Activated T-cell treated with anti-CD3 and anti-CD28 coated beads, Interleukin-2, amount 50 U/mL, for 72 hours (primary cell): ENCODE measurements around the gene KXD1. TPM values are rescaled to one million over a fixed set of nuclear protein-coding genes. Genes with fewer than 3 reads are reported as not detected.
A peak's percentile ranks its signal among the peaks of the same experiment; 100 is the strongest.
"Not testable (repeated sequence)": the region's sequence is repeated elsewhere in the genome, so short reads cannot be mapped to it uniquely, and the experiment has no call there.

Source experiments
- ATAC-seq, 2 donors: fragments of 150-1000 bp; cut with Tn5 transposase; replicated peaks in 1 of 2; 2 replicates each; pipeline ENCODE4 v1.10.0; 2021; ENCODE audit warnings: moderate library complexity in 2 of 2, mild to moderate bottlenecking in 1 of 2
- DNase-seq, 2 donors: peaks; one replicate each; pipeline ENCODE4 v3.0.0; 2021 to 2022; ENCODE audit warnings: mixed read lengths in 1 of 2
- H3K27ac Mint-ChIP-seq: one replicate; pipeline ENCODE4 v1.8.0; 2022; ENCODE audit warnings: mild to moderate bottlenecking, moderate library complexity, mixed read lengths
- H3K27me3 Mint-ChIP-seq: one replicate; pipeline ENCODE4 v1.8.0; 2022; ENCODE audit warnings: low read depth, mixed read lengths
- H3K36me3 Mint-ChIP-seq, 2 donors: one replicate each; pipeline ENCODE4 v1.8.0; 2022; ENCODE audit warnings: mixed read lengths in 2 of 2, mild to moderate bottlenecking in 1 of 2; ENCODE audit not compliant: insufficient read depth in 2 of 2
- H3K4me1 Mint-ChIP-seq: one replicate; pipeline ENCODE4 v1.8.0; 2022; ENCODE audit warnings: low read depth, mixed read lengths
- H3K4me3 Mint-ChIP-seq, 2 donors: one replicate each; pipeline ENCODE4 v1.8.0; 2022; ENCODE audit warnings: mild to moderate bottlenecking in 2 of 2, mixed read lengths in 2 of 2, moderate library complexity in 2 of 2
- H3K9me3 Mint-ChIP-seq, 2 donors: one replicate each; pipeline ENCODE4 v1.8.0; 2022; ENCODE audit warnings: mixed read lengths in 2 of 2
- total RNA-seq, 2 donors: library from RNA; stranded (reverse); gene quantifications; one replicate each; pipeline ENCODE4 v1.2.3, GENCODE V29; 2022

KXD1 gene
- total RNA-seq, 2 donors from 2014 or later: 127 to 139 TPM

DNA sequence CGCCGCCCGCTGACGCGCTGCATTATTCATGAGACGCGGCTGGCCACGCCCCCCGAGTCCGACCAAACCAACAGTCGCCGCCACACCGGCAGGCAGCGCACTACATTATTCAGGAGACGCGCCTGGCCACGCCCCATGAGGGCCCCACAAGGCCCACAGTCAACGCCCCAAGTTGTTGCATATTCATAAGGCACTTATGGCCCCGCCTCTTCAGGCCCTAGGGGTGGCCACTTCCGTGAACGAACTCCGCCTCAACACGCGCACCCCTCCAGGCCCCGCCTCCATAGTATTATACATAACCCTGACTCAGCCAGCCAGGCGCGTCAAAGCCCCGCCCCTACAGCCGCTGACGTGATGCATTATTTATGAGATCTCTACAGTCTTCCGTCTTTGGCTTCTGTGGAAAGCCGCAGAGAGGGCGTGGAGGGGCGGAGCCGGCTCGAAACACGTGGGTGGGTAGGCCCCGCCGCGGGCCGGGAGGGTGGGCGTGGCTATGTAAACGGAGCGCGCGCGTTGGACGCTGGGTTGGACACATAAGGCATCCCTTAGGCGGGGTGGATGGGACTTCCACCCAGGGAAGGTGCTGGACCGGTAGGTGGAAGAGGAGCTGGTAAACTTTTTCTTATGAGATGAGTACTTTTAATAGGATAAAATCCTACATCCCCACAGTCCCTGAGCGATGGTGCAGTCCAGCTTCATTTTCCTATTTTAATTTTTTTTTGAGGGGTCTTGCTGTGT, 35.4 kb upstream of the KXD1 start:
- Mint-ChIP-seq H3K4me1 (peaks cover 25% of the 10 kb centered on the region), H3K4me3 (peak overlapping the region; percentile 96 to 99), H3K27ac (peak overlapping the region; percentile 94), H3K36me3 (peaks cover 4 to 6% of the 10 kb centered on the region in 2 donors), H3K9me3 (no peaks in the 10 kb centered on the region), H3K27me3 (no peaks in the 10 kb centered on the region)
- ATAC-seq (peak; percentile 91 to 92), DNase-seq (peak; percentile 100)

DNA sequence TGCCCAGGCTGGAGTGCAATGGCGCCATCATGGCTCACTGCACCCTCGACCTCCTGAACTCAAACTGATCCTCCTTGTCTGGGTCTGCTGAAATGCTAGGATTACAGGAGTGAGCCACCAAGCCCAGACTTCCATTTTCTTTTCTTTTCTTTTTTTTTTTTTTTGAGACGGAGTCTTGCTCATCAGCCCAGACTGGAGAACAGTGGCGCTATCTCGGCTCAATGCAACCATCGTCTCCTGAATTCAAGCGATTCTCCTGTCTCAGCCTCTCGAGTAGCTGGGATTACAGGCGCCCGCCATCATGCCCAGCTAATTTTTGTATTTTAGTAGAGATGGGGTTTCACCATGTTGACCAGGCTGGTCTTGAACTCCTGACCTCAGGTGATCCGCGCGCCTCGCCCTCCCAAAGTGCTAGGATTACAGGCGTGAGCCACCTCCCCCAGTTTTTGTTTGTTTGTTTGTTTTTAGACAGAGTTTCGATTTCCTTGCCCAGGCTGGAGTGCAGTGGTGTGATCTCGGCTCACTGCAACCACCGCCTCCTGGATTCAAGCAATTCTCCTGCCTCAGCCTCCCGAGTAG, 34.7 kb upstream of the KXD1 start:
- not testable (repeated sequence) for ATAC-seq, DNase-seq, H3K36me3 Mint-ChIP-seq

DNA sequence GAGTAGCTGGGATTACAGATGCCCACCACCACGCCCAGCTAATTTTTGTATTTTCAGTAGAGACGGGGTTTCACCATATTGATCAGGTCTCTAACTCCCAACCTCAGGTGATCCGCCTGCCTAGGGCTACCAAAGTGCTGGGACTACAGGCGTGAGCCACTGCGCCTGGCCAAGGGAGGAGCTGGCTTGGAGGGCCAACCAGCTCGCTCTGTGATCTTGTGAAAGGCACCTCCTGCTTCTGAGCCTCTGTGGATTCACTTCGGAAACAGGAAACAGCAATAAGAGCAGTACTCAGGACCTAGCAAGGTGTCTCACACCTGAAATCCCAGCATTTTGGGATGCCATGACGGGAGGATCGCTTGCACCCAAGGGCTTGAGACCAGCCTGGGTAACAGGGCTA, 33.8 kb upstream of the KXD1 start:
- H3K27ac Mint-ChIP-seq: no peak overlapping the region
- peak overlapping the region; percentile 96 to 99 for H3K4me3 Mint-ChIP-seq
- H3K36me3 Mint-ChIP-seq: peaks cover 4 to 6% of the 10 kb centered on the region in 2 donors
- H3K27me3 Mint-ChIP-seq: no peaks in the 10 kb centered on the region
- DNase-seq (no peak), ATAC-seq (no peak)
- H3K4me1 Mint-ChIP-seq: peaks cover 19% of the 10 kb centered on the region
- H3K9me3 Mint-ChIP-seq: no peaks in the 10 kb centered on the region

More for the DNA sequence above, 34.7 kb upstream of the KXD1 start:
- H3K4me1 Mint-ChIP-seq: peaks cover 24% of the 10 kb centered on the region
- peak overlapping the region; percentile 91 for H3K27ac Mint-ChIP-seq
- H3K4me3 Mint-ChIP-seq: peak overlapping the region; percentile 96 to 99
- not testable (repeated sequence) for H3K27me3 Mint-ChIP-seq, H3K9me3 Mint-ChIP-seq

DNA sequence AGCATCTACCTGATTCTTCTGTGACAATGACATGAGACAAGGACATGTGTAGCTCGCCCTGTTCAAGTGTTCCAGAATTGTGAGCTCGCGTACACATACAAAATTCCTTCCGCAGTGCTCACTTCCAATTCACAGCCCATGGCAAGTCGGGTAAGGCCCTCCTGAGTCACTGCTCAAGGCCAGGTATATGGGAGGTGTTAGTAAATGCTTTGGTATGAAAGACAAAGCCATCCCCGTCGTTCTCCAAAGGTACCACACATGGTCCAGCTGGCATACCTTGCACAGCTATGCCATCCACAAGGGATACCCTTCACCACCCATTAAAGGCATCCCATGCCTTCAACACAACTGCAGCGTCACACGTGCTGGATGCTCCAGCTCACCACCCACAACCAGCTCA, 31.4 kb upstream of the KXD1 start:
- Mint-ChIP-seq H3K36me3 (peaks cover 2 to 4% of the 10 kb centered on the region in 2 donors), H3K27me3 (no peaks in the 10 kb centered on the region), H3K9me3 (no peaks in the 10 kb centered on the region), H3K4me1 (peaks cover 9% of the 10 kb centered on the region), H3K4me3 (no peak overlapping the region), H3K27ac (no peak overlapping the region)
- ATAC-seq (no peak), DNase-seq (no peak)

DNA sequence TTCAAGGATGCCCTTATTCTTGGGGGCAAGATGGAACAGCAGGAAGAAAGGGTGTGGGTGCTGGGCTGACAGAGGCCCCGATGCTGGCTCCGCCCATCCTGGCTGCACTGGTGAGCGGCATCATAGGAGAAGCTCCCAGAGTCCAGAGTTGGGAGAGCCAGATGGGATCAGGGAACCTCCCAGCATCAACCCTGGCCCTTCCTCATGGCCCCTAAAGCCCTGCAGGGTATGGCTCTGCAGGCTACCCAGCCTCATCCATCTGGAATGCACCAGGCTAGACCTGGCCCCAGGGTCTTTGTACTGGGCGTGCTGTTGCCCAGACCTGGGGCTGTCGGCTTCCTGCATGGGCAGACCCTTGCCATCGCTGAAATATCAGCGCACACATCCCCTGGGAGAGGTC, 27.9 kb upstream of the KXD1 start:
- ATAC-seq (no peak), DNase-seq (no peak)
- Mint-ChIP-seq H3K27ac (no peak overlapping the region), H3K4me1 (no peaks in the 10 kb centered on the region), H3K36me3 (peaks cover 0 to 5% of the 10 kb centered on the region in 2 donors), H3K9me3 (no peaks in the 10 kb centered on the region), H3K4me3 (no peak overlapping the region), H3K27me3 (no peaks in the 10 kb centered on the region)

DNA sequence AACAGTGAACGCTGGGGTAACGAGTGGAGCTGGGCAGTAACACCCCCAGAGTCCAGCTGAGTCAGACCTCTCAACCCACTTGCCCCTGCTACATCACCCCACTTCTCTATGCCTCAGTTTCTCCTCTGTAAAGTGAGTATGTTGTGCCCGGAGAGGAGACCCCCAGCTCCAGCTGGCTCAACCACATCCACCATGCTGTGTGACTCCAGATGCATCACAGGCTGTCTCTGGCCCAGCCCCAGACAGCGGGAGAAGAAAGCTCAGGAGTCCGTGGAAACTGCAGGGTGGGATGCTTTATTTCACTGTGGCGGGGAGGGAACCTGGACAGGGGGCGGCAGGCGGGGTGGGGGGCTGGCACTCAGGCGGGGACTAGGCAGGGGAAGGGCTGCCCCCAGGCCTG, 26.2 kb upstream of the KXD1 start:
- Mint-ChIP-seq H3K4me3 (no peak overlapping the region), H3K27ac (no peak overlapping the region), H3K9me3 (no peaks in the 10 kb centered on the region), H3K4me1 (no peaks in the 10 kb centered on the region), H3K27me3 (no peaks in the 10 kb centered on the region), H3K36me3 (peaks cover 0 to 7% of the 10 kb centered on the region in 2 donors)
- no peak for ATAC-seq
- no peak for DNase-seq

DNA sequence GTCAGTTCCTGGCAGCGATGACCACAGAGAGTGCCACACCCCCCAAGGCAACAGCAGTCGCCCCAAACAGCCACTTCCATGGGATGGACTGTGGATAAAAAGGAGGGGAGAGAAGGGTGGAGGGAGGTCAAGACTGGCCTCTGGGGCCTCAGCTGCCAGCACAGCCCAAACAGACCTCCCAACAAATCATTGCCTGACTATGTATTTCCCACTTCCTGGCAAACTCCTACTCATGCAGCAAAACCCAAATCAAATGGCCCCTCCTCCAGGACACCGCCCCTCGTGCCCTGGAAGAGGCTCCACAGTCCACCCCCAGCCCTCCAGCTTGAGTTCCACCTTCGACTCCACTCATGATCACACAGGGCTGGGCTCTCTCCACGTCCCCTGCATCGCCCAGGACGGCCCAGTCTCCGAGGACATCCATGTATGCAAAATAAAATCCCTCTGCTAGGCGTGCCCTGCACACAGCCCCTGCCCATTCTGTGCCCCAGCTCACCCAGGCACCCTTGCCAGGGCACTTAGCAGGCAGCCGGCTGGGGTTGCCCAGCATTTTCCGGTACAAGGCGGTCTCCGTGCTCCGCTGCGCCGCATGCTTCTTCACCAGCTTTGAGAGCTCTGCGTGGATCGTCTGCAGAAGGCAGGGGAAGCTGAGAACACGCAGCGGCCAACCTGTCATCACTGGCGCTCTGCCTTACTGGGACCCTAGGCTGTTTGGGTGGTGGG, 25.3 kb upstream of the KXD1 start:
- no peak overlapping the region for H3K27ac Mint-ChIP-seq
- H3K4me3 Mint-ChIP-seq: no peak overlapping the region

DNA sequence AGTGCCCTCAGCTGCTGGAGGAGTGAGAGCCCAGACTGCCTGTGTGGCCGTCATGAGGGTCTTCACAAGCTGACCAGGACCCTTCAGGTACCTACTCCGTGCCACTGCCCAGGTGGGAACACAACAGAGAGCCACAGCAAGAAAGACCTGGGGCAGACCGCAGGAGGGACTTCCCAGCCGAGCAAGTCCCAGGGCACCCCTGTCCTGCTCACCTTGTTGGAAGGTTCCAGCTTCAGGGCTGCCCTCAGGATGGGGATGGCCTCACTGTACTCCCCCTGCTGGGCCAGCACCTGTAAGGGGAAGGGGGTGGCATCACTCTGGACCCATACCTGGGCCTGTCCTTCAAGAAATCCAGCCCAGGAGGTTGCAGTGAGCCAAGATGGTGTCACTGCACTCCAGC, 24.6 kb upstream of the KXD1 start:
- Mint-ChIP-seq H3K9me3 (no peaks in the 10 kb centered on the region), H3K36me3 (peaks cover 0 to 11% of the 10 kb centered on the region in 2 donors)

More for the DNA sequence above, 25.3 kb upstream of the KXD1 start:
- no peaks in the 10 kb centered on the region for H3K27me3 Mint-ChIP-seq
- H3K9me3 Mint-ChIP-seq: no peaks in the 10 kb centered on the region
- H3K36me3 Mint-ChIP-seq: peaks cover 0 to 11% of the 10 kb centered on the region in 2 donors
- no peaks in the 10 kb centered on the region for H3K4me1 Mint-ChIP-seq
- ATAC-seq: no peak
- no peak for DNase-seq

DNA sequence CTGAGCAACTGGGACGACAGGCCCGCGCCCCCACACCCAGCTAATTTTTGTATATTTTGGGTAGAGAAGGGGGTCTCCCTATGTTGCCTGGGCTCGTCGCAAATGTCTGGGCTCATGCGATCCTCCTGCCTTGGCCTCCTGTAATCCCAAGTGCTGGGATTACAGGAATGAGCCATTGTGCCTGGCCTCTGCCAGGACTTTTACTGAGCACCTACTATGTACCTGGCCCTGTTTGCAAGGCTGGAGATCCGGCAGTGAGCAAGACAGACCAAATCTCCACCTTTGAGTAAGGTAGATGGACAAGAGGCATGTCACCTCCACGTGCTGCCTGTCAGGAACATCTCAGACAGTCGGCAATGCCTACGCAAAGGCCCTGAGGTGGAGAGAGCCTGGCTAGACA, 21.2 kb upstream of the KXD1 start:
- no peak overlapping the region for H3K27ac Mint-ChIP-seq
- DNase-seq: no peak
- peaks cover 6% of the 10 kb centered on the region for H3K4me1 Mint-ChIP-seq
- no peaks in the 10 kb centered on the region for H3K9me3 Mint-ChIP-seq
- H3K36me3 Mint-ChIP-seq: peaks cover 0 to 13% of the 10 kb centered on the region in 2 donors
- H3K4me3 Mint-ChIP-seq: no peak overlapping the region
- H3K27me3 Mint-ChIP-seq: no peaks in the 10 kb centered on the region
- ATAC-seq: no peak

More for the DNA sequence above, 24.6 kb upstream of the KXD1 start:
- Mint-ChIP-seq H3K27me3 (no peaks in the 10 kb centered on the region), H3K4me3 (no peak overlapping the region), H3K27ac (no peak overlapping the region), H3K4me1 (no peaks in the 10 kb centered on the region)
- DNase-seq: no peak
- ATAC-seq: no peak

DNA sequence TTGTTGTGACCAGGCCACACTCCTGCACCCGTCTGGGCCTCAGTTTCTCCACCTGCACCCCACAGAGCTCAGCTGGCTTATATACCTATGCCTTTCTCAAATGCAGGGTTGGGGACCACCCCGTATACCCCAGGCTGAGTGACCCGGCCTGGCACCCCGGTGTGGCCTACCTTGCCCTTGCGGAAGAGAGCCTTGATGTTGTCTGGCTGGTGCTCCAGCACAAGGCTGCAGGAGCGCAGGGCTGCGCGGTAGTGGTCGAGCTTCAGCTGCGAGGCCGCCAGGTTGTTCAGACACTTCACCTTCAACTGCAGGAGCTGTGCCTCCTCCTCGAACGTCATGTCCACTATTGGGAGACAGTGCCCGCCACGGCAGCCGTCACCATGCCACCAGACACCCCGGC, 20.2 kb upstream of the KXD1 start:
- H3K36me3 Mint-ChIP-seq: peaks cover 0 to 14% of the 10 kb centered on the region in 2 donors
- no peak overlapping the region for H3K4me3 Mint-ChIP-seq
- H3K27ac Mint-ChIP-seq: no peak overlapping the region
- ATAC-seq: no peak
- H3K4me1 Mint-ChIP-seq: peaks cover 14% of the 10 kb centered on the region
- DNase-seq: no peak
- no peaks in the 10 kb centered on the region for H3K9me3 Mint-ChIP-seq
- no peaks in the 10 kb centered on the region for H3K27me3 Mint-ChIP-seq

DNA sequence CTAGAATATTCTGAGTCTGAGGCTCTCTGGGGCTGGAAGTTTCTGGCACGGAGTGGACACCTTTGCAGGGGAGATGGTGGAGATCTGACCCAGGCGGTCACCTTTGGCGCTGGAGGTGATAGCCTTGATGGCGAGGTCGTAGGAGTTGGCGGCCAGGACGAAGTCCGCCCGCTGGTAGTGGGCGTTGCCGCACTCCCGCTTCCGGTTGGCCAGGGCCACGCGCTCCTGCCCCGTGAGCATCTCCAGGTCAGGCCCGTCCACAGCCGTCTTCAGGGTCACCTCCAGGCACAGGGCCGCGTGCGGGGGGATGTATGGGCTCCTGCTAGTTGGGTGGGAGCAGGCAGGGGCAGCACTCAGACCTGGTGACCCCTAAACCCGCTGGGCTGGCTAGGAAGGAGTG, 19.6 kb upstream of the KXD1 start:
- no peak for ATAC-seq
- no peak overlapping the region for H3K27ac Mint-ChIP-seq
- H3K9me3 Mint-ChIP-seq: no peaks in the 10 kb centered on the region
- peaks cover 17% of the 10 kb centered on the region for H3K4me1 Mint-ChIP-seq
- no peaks in the 10 kb centered on the region for H3K27me3 Mint-ChIP-seq
- DNase-seq: no peak
- H3K36me3 Mint-ChIP-seq: peaks cover 0 to 16% of the 10 kb centered on the region in 2 donors
- H3K4me3 Mint-ChIP-seq: no peak overlapping the region

DNA sequence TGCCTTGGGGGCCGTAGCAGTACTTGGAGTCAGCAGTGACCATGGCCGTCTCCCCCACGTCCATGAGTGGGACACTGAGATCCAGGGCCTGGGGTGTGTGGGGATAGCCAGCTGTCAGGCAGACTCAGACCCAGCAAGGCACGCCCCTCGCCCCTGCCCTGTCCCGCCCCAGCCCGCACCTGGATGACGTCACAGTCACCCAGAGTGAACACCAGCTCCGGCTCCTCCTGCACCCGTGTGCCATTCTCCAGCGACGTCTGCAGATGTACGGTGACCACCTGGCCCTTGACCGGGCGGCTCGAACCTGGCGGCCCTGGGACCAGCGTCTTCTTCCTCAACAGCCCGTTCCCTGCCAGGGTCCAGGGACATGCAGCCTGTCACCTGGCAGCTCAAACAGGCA, 18.3 kb upstream of the KXD1 start:
- Mint-ChIP-seq H3K4me1 (peaks cover 24% of the 10 kb centered on the region), H3K27ac (no peak overlapping the region), H3K9me3 (no peaks in the 10 kb centered on the region), H3K27me3 (no peaks in the 10 kb centered on the region), H3K4me3 (no peak overlapping the region), H3K36me3 (peaks cover 0 to 14% of the 10 kb centered on the region in 2 donors)
- DNase-seq (no peak), ATAC-seq (no peak)

DNA sequence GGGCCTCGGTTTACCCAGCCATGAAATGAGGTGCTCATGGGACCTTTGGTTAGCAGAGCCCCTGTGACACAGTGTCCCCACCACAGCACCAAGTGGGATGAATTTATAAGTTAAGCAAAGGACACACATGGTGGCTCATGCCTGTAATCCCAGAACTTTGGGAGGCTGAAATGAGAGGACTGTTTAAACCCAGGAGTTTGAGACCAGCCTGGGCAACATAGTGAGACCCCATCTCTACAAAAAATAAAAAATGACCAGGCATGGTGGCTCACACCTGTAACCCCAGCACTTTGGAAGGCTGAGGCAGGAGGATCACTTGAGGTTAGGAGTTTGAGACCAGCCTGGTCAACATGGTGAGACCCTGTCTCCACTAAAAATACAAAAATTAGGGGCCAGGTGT, 17.5 kb upstream of the KXD1 start:
- ATAC-seq, H3K9me3 Mint-ChIP-seq, H3K4me3 Mint-ChIP-seq, H3K27me3 Mint-ChIP-seq, H3K27ac Mint-ChIP-seq, DNase-seq: not testable (repeated sequence)
- peaks cover 0 to 14% of the 10 kb centered on the region in 2 donors for H3K36me3 Mint-ChIP-seq
- peaks cover 32% of the 10 kb centered on the region for H3K4me1 Mint-ChIP-seq
